WTC11 (cell line): ENCODE results near the gene ARHGAP28. TPM values are rescaled to one million over a fixed set of nuclear protein-coding genes. Genes with fewer than 3 reads are reported as not detected.

Source experiments
- ATAC-seq: fragments of 200-7000 bp; cut with Tn5 transposase; 2 replicates; pipeline ENCODE4 v1.10.0; 2021; ENCODE audit warnings: mild to moderate bottlenecking, moderate library complexity
- CTCF ChIA-PET: fragments of 300-600 bp; sonication (Branson Sonifier 250); formaldehyde crosslinking; loops from one replicate; lab custom pipeline; 2021; ENCODE audit warnings: antibody characterized with exemption; lab: Charles Lee
- POLR2A ChIA-PET: fragments of 350-600 bp; sonication (Branson Sonifier 250); formaldehyde crosslinking; loops from one replicate; lab custom pipeline; 2021; ENCODE audit warnings: antibody characterized with exemption; lab: Charles Lee
- DNase-seq: peaks from one replicate; pipeline ENCODE4 v3.0.0; 2021; ENCODE audit warnings: low spot score
- H3K27ac Mint-ChIP-seq: 2 replicates; pipeline ENCODE4 v1.8.0; 2021; ENCODE audit warnings: mixed read lengths
- H3K27me3 Mint-ChIP-seq: 2 replicates; pipeline ENCODE4 v1.8.0; 2021; ENCODE audit warnings: low read depth, mild to moderate bottlenecking, moderate library complexity, mixed read lengths
- H3K36me3 Mint-ChIP-seq: 2 replicates; pipeline ENCODE4 v1.8.0; 2021; ENCODE audit warnings: mixed read lengths
- H3K4me1 Mint-ChIP-seq: 2 replicates; pipeline ENCODE4 v1.8.0; 2022; ENCODE audit warnings: mixed read lengths
- H3K4me3 Mint-ChIP-seq: 2 replicates; pipeline ENCODE4 v1.8.0; 2021; ENCODE audit warnings: mild to moderate bottlenecking, moderate library complexity, mixed read lengths
- H3K9me3 Mint-ChIP-seq: 2 replicates; pipeline ENCODE4 v1.8.0; 2021; ENCODE audit warnings: mixed read lengths
- GTF2I ChIP-seq: fragments of 250-450 bp; sonication (Bioruptor Pico); conservative IDR thresholded peaks from 2 replicates; pipeline ENCODE4 v1.4.0; 2021; ENCODE audit warnings: mild to moderate bottlenecking
- JAZF1 ChIP-seq: fragments of 250-450 bp; sonication (Bioruptor Pico); IDR thresholded peaks from 2 replicates; pipeline ENCODE4 v1.9.0; 2021; ENCODE audit warnings: moderate library complexity, mild to moderate bottlenecking, inconsistent platforms
- MXD4 ChIP-seq: fragments of 250-450 bp; sonication (Bioruptor Pico); IDR thresholded peaks from 2 replicates; pipeline ENCODE4 v1.8.0; 2021; ENCODE audit warnings: mild to moderate bottlenecking, moderate library complexity, borderline replicate concordance
- OVOL2 ChIP-seq: fragments of 250-450 bp; sonication (Bioruptor Pico); IDR thresholded peaks from 2 replicates; pipeline ENCODE4 v1.9.0; 2021; ENCODE audit warnings: mild to moderate bottlenecking, borderline replicate concordance
- SMAD3 ChIP-seq: sonication (generic); formaldehyde crosslinking; IDR thresholded peaks from 2 replicates; pipeline ENCODE4 v1.8.0; 2022; ENCODE audit warnings: missing genetic modification reagents, mild to moderate bottlenecking, borderline replicate concordance
- ZNF219 ChIP-seq: sonication (generic); formaldehyde crosslinking; IDR thresholded peaks from 2 replicates; pipeline ENCODE4 v1.8.0; 2023; ENCODE audit warnings: missing genetic modification reagents, mild to moderate bottlenecking, borderline replicate concordance
- ZNF317 ChIP-seq: sonication (generic); formaldehyde crosslinking; IDR thresholded peaks from 2 replicates; pipeline ENCODE4 v1.8.1; 2023; ENCODE audit warnings: low read depth, mild to moderate bottlenecking, moderate library complexity, missing genetic modification reagents, borderline replicate concordance
- ZNF396 ChIP-seq: fragments of 250-450 bp; sonication (Bioruptor Pico); IDR thresholded peaks from 2 replicates; pipeline ENCODE4 v1.8.0; 2021; ENCODE audit warnings: mild to moderate bottlenecking, moderate library complexity, borderline replicate concordance
- total RNA-seq: library from RNA; stranded (reverse); gene quantifications from 3 replicates; pipeline ENCODE4 v1.2.3, GENCODE V29; 2021
- TF ChIP-seq, protein P1 (sequence below): fragments of 250-450 bp; sonication (Bioruptor Pico); IDR thresholded peaks from 2 replicates; pipeline ENCODE4 v2.1.2; 2022; ENCODE audit warnings: mild to moderate bottlenecking, moderate library complexity
- TF ChIP-seq, protein P2 (sequence below): sonication (generic); formaldehyde crosslinking; IDR thresholded peaks from 2 replicates; pipeline ENCODE4 v1.8.1; 2023; ENCODE audit warnings: mild to moderate bottlenecking, missing genetic modification reagents
- TF ChIP-seq, protein P3 (sequence below): sonication (generic); formaldehyde crosslinking; IDR thresholded peaks from 2 replicates; pipeline ENCODE4 v1.8.1; 2023; ENCODE audit warnings: mild to moderate bottlenecking, moderate library complexity, missing genetic modification reagents
- TF ChIP-seq, protein P4 (sequence below): sonication (generic); formaldehyde crosslinking; IDR thresholded peaks from 2 replicates; pipeline ENCODE4 v1.8.0; 2022; ENCODE audit warnings: mild to moderate bottlenecking, missing genetic modification reagents
- TF ChIP-seq, protein P5 (sequence below): fragments of 250-450 bp; sonication (Bioruptor Pico); IDR thresholded peaks from 2 replicates; pipeline ENCODE4 v1.9.0; 2021; ENCODE audit warnings: mild to moderate bottlenecking
- TF ChIP-seq, protein P6 (sequence below): sonication (generic); formaldehyde crosslinking; IDR thresholded peaks from 2 replicates; pipeline ENCODE4 v1.8.0; 2023; ENCODE audit warnings: missing genetic modification reagents
- TF ChIP-seq, protein P7 (sequence below): sonication (generic); formaldehyde crosslinking; IDR thresholded peaks from 2 replicates; pipeline ENCODE4 v1.8.1; 2023; ENCODE audit warnings: mild to moderate bottlenecking, missing genetic modification reagents, borderline replicate concordance
- TF ChIP-seq, protein P8 (sequence below): sonication (generic); formaldehyde crosslinking; IDR thresholded peaks from 2 replicates; pipeline ENCODE4 v1.8.0; 2022; ENCODE audit warnings: mild to moderate bottlenecking, missing genetic modification reagents
- TF ChIP-seq, protein P9 (sequence below): sonication (generic); formaldehyde crosslinking; IDR thresholded peaks from 2 replicates; pipeline ENCODE4 v1.8.0; 2022; ENCODE audit warnings: mild to moderate bottlenecking, missing genetic modification reagents

Gene ARHGAP28
- total RNA-seq, 1 experiment from 2014 or later: 14.8 TPM

DNA sequence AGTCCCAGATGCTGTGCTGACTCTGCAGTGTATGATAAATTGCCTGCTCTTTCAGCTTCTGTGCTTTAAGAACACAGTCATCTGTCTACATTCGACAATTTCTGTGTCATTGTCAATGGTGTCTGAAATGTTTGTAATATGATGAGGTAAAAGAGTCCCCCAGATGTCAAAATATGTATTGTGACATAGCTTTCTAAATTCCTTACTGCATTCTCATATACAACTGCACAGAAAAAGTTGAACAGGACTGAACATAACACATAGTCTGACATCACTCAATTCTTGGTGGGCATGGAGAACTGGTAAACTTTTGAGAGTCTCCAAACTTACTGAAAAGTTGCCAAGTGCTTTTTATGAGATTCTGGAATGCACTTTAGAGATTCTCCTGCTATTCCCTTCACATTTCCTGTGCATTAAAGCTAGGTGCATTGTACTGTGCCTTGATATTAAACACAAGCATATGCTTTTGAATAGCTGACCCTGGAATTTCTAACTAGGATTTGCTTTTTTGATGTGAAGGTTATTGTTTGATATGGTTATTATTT lies 48.1 kb upstream of the ARHGAP28 start (continued):
- TF ChIP-seq, protein P1, sequence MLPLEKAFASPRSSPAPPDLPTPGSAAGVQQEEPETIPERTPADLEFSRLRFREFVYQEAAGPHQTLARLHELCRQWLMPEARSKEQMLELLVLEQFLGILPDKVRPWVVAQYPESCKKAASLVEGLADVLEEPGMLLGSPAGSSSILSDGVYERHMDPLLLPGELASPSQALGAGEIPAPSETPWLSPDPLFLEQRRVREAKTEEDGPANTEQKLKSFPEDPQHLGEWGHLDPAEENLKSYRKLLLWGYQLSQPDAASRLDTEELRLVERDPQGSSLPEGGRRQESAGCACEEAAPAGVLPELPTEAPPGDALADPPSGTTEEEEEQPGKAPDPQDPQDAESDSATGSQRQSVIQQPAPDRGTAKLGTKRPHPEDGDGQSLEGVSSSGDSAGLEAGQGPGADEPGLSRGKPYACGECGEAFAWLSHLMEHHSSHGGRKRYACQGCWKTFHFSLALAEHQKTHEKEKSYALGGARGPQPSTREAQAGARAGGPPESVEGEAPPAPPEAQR (CRISPR knock-in tag): no peak
- TF ChIP-seq, protein P2, sequence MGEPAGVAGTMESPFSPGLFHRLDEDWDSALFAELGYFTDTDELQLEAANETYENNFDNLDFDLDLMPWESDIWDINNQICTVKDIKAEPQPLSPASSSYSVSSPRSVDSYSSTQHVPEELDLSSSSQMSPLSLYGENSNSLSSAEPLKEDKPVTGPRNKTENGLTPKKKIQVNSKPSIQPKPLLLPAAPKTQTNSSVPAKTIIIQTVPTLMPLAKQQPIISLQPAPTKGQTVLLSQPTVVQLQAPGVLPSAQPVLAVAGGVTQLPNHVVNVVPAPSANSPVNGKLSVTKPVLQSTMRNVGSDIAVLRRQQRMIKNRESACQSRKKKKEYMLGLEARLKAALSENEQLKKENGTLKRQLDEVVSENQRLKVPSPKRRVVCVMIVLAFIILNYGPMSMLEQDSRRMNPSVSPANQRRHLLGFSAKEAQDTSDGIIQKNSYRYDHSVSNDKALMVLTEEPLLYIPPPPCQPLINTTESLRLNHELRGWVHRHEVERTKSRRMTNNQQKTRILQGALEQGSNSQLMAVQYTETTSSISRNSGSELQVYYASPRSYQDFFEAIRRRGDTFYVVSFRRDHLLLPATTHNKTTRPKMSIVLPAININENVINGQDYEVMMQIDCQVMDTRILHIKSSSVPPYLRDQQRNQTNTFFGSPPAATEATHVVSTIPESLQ (CRISPR knock-in tag): no peak
- TF ChIP-seq, protein P3, sequence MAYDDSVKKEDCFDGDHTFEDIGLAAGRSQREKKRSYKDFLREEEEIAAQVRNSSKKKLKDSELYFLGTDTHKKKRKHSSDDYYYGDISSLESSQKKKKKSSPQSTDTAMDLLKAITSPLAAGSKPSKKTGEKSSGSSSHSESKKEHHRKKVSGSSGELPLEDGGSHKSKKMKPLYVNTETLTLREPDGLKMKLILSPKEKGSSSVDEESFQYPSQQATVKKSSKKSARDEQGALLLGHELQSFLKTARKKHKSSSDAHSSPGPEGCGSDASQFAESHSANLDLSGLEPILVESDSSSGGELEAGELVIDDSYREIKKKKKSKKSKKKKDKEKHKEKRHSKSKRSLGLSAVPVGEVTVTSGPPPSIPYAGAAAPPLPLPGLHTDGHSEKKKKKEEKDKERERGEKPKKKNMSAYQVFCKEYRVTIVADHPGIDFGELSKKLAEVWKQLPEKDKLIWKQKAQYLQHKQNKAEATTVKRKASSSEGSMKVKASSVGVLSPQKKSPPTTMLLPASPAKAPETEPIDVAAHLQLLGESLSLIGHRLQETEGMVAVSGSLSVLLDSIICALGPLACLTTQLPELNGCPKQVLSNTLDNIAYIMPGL (CRISPR knock-in tag): no peak
- TF ChIP-seq ZNF219 (CRISPR knock-in tag) (no peak), OVOL2 (CRISPR knock-in tag) (no peak), ZNF396 (no peak), SMAD3 (CRISPR knock-in tag) (no peak), GTF2I (CRISPR knock-in tag) (no peak)
- TF ChIP-seq, protein P4, sequence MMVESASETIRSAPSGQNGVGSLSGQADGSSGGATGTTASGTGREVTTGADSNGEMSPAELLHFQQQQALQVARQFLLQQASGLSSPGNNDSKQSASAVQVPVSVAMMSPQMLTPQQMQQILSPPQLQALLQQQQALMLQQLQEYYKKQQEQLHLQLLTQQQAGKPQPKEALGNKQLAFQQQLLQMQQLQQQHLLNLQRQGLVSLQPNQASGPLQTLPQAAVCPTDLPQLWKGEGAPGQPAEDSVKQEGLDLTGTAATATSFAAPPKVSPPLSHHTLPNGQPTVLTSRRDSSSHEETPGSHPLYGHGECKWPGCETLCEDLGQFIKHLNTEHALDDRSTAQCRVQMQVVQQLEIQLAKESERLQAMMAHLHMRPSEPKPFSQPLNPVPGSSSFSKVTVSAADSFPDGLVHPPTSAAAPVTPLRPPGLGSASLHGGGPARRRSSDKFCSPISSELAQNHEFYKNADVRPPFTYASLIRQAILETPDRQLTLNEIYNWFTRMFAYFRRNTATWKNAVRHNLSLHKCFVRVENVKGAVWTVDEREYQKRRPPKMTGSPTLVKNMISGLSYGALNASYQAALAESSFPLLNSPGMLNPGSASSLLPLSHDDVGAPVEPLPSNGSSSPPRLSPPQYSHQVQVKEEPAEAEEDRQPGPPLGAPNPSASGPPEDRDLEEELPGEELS (CRISPR knock-in tag): no peak
- TF ChIP-seq, protein P5, sequence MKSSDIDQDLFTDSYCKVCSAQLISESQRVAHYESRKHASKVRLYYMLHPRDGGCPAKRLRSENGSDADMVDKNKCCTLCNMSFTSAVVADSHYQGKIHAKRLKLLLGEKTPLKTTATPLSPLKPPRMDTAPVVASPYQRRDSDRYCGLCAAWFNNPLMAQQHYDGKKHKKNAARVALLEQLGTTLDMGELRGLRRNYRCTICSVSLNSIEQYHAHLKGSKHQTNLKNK (CRISPR knock-in tag): no peak
- TF ChIP-seq, protein P6, sequence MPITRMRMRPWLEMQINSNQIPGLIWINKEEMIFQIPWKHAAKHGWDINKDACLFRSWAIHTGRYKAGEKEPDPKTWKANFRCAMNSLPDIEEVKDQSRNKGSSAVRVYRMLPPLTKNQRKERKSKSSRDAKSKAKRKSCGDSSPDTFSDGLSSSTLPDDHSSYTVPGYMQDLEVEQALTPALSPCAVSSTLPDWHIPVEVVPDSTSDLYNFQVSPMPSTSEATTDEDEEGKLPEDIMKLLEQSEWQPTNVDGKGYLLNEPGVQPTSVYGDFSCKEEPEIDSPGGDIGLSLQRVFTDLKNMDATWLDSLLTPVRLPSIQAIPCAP: no peak

DNA sequence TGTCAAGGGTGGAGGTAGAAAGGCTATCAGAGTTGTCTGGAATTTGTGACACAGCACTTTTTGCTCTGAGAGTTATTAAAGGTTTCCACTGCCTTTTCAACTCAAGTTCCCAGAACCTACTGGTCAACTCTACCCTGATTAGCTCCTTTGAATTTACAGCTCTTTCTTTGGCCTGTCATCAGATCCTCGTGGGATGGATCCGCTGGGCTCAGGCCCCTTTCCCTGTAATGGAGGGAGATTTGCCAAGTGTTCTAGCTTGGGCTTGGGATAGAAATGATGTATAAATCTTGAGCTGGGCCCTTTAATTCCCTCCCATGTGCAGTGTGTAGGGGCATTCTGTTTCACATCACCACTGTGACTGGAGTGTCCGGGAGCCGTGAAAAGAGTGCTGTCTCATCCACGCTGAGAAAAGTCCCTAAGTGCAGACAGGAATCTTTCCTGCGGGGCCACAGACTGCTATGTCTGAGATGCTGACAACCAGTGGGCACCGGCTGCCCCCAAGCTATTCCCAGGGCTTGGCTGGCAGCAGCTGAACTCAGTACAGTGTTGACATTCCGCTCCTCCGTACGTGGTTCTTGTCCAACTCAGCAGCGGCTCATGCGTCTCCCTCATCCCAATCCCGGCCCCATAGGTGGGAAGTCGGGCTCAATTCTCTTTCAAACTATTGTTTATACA lies 46.9 kb upstream of the ARHGAP28 start:
- ATAC-seq (peak; percentile 61), DNase-seq (no peak)
- Mint-ChIP-seq H3K36me3 (no peaks in the 10 kb centered on the region), H3K27ac (no peak overlapping the region), H3K4me3 (no peak overlapping the region), H3K4me1 (peaks cover 23% of the 10 kb centered on the region), H3K9me3 (peaks cover 6% of the 10 kb centered on the region; the same call in 1 of the 2 replicates), H3K27me3 (no peaks in the 10 kb centered on the region; the same call in 1 of the 2 replicates)
- ChIA-PET POLR2A (no interaction called here), CTCF (interaction anchor here (0.7 to 1.3 kb wide), 2 partner anchors 47 to 203 kb away, joined by 3 read pairs; partner anchors contain the start of gene ARHGAP28)
- TF ChIP-seq, protein P7, sequence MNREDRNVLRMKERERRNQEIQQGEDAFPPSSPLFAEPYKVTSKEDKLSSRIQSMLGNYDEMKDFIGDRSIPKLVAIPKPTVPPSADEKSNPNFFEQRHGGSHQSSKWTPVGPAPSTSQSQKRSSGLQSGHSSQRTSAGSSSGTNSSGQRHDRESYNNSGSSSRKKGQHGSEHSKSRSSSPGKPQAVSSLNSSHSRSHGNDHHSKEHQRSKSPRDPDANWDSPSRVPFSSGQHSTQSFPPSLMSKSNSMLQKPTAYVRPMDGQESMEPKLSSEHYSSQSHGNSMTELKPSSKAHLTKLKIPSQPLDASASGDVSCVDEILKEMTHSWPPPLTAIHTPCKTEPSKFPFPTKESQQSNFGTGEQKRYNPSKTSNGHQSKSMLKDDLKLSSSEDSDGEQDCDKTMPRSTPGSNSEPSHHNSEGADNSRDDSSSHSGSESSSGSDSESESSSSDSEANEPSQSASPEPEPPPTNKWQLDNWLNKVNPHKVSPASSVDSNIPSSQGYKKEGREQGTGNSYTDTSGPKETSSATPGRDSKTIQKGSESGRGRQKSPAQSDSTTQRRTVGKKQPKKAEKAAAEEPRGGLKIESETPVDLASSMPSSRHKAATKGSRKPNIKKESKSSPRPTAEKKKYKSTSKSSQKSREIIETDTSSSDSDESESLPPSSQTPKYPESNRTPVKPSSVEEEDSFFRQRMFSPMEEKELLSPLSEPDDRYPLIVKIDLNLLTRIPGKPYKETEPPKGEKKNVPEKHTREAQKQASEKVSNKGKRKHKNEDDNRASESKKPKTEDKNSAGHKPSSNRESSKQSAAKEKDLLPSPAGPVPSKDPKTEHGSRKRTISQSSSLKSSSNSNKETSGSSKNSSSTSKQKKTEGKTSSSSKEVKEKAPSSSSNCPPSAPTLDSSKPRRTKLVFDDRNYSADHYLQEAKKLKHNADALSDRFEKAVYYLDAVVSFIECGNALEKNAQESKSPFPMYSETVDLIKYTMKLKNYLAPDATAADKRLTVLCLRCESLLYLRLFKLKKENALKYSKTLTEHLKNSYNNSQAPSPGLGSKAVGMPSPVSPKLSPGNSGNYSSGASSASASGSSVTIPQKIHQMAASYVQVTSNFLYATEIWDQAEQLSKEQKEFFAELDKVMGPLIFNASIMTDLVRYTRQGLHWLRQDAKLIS (CRISPR knock-in tag): no peak
- TF ChIP-seq MXD4 (no peak), ZNF317 (CRISPR knock-in tag) (no peak), JAZF1 (CRISPR knock-in tag) (no peak)
- TF ChIP-seq, protein P8, sequence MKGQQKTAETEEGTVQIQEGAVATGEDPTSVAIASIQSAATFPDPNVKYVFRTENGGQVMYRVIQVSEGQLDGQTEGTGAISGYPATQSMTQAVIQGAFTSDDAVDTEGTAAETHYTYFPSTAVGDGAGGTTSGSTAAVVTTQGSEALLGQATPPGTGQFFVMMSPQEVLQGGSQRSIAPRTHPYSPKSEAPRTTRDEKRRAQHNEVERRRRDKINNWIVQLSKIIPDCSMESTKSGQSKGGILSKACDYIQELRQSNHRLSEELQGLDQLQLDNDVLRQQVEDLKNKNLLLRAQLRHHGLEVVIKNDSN (CRISPR knock-in tag): no peak
- TF ChIP-seq, protein P4 (CRISPR knock-in tag): no peak
- TF ChIP-seq, protein P9, sequence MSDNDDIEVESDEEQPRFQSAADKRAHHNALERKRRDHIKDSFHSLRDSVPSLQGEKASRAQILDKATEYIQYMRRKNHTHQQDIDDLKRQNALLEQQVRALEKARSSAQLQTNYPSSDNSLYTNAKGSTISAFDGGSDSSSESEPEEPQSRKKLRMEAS (CRISPR knock-in tag): no peak
